ENCODE measurements around the gene SIRT5.

SIRT5 gene

DNA sequence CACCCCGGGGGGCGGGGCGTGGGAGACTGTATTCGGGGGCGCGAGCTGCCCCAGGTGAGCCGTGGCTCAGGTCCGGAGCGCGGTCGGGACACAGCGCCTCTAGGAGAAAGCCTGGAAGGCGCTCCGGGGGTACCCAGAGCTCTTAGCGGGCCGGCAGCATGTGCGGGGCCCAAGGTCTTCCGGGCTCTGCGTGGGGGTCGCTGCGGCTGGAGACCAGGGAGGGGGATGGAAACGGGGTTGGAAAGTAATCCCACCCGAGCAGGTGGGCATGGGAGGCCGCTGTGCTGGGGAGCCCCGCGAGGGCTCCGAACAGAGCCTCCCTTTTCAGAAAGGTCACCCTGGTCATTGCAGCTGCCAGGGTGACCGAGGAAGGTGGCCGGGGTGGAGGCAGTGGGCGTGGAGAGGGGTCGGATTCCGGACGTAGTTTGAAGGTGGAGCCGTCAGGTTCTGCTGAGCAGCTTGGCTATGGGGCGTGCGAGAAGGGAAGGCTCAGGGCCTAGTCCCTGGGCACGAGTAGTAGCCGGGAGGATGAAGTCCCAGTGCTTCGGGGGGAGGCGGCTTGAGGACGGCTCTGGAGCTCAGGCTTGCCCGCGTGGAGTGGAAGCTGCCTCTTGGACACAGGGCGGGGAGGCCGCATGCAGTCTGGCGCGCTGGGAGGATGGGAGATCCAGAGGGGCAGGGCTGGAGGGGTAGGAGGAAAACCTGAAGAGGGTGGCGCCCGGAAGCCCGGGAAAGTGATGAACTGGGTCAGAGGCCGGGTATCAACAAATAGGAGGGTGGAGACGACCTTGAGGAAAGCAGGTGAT, at the start of gene SIRT5 (continued):
- TF ChIP-seq, protein P1, sequence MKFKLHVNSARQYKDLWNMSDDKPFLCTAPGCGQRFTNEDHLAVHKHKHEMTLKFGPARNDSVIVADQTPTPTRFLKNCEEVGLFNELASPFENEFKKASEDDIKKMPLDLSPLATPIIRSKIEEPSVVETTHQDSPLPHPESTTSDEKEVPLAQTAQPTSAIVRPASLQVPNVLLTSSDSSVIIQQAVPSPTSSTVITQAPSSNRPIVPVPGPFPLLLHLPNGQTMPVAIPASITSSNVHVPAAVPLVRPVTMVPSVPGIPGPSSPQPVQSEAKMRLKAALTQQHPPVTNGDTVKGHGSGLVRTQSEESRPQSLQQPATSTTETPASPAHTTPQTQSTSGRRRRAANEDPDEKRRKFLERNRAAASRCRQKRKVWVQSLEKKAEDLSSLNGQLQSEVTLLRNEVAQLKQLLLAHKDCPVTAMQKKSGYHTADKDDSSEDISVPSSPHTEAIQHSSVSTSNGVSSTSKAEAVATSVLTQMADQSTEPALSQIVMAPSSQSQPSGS (tag by site-specific recombination; IDR thresholded peaks at IDR 0.05; ENCODE audit: low read depth) = no peak
- no peak for TF ChIP-seq SALL2 (tag by site-specific recombination; IDR thresholded peaks at IDR 0.05; ENCODE audit: borderline replicate concordance)
- TF ChIP-seq ZNF132 (tag by site-specific recombination; IDR thresholded peaks at IDR 0.05; ENCODE audit: borderline replicate concordance) = no peak
- no peak for TF ChIP-seq ZNF184 (tag by site-specific recombination; IDR thresholded peaks at IDR 0.05)
- TF ChIP-seq ZNF146 (tag by site-specific recombination; IDR thresholded peaks at IDR 0.05) = no peak
- no peak for TF ChIP-seq ZNF174 (tag by site-specific recombination; IDR thresholded peaks at IDR 0.05)
- TF ChIP-seq ZNF239 (tag by site-specific recombination; IDR thresholded peaks at IDR 0.05) = no peak
- TF ChIP-seq ZNF16 (tag by site-specific recombination; IDR thresholded peaks at IDR 0.05; ENCODE audit: low read depth) = no peak
- TF ChIP-seq, protein P2, sequence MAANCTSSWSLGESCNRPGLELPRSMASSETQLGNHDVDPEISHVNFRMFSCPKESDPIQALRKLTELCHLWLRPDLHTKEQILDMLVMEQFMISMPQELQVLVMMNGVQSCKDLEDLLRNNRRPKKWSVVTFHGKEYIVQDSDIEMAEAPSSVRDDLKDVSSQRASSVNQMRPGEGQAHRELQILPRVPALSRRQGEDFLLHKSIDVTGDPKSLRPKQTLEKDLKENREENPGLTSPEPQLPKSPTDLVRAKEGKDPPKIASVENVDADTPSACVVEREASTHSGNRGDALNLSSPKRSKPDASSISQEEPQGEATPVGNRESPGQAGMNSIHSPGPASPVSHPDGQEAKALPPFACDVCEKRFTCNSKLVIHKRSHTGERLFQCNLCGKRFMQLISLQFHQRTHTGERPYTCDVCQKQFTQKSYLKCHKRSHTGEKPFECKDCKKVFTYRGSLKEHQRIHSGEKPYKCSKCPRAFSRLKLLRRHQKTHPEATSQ (tag by site-specific recombination; IDR thresholded peaks at IDR 0.05) = no peak
- TF ChIP-seq, protein P3, sequence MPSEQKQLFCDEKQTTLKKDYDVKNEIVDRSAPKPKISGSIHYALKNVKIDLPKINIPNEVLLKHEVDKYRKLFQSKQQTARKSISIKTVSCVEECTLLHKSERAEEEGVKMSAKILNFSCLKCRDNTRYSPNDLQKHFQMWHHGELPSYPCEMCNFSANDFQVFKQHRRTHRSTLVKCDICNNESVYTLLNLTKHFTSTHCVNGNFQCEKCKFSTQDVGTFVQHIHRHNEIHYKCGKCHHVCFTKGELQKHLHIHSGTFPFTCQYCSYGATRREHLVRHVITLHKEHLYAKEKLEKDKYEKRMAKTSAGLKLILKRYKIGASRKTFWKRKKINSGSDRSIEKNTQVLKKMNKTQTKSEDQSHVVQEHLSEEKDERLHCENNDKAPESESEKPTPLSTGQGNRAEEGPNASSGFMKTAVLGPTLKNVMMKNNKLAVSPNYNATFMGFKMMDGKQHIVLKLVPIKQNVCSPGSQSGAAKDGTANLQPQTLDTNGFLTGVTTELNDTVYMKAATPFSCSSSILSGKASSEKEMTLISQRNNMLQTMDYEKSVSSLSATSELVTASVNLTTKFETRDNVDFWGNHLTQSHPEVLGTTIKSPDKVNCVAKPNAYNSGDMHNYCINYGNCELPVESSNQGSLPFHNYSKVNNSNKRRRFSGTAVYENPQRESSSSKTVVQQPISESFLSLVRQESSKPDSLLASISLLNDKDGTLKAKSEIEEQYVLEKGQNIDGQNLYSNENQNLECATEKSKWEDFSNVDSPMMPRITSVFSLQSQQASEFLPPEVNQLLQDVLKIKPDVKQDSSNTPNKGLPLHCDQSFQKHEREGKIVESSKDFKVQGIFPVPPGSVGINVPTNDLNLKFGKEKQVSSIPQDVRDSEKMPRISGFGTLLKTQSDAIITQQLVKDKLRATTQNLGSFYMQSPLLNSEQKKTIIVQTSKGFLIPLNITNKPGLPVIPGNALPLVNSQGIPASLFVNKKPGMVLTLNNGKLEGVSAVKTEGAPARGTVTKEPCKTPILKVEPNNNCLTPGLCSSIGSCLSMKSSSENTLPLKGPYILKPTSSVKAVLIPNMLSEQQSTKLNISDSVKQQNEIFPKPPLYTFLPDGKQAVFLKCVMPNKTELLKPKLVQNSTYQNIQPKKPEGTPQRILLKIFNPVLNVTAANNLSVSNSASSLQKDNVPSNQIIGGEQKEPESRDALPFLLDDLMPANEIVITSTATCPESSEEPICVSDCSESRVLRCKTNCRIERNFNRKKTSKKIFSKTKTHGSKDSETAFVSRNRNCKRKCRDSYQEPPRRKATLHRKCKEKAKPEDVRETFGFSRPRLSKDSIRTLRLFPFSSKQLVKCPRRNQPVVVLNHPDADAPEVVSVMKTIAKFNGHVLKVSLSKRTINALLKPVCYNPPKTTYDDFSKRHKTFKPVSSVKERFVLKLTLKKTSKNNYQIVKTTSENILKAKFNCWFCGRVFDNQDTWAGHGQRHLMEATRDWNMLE (tag by site-specific recombination; conservative IDR thresholded peaks at IDR 0.05; ENCODE audit: low read depth) = no peak; the same call in 1 of the 2 replicates
- TF ChIP-seq ZSCAN16 (tag by site-specific recombination; IDR thresholded peaks at IDR 0.05) = peak; percentile 16; the same call in 1 of the 2 replicates
- no peak for TF ChIP-seq ZNF596 (tag by site-specific recombination; IDR thresholded peaks at IDR 0.05)
- no peak for TF ChIP-seq ZNF37A (tag by site-specific recombination; IDR thresholded peaks at IDR 0.05)
- peak; percentile 68; the same call in 1 of the 2 replicates for TF ChIP-seq KLF10 (tag by site-specific recombination; IDR thresholded peaks at IDR 0.05)
- no peak for TF ChIP-seq ZNF624 (tag by site-specific recombination; IDR thresholded peaks at IDR 0.05)
- TF ChIP-seq GLIS2 (tag by site-specific recombination; IDR thresholded peaks at IDR 0.05) = peak; percentile 99
- 0 out of 2 replicates have a peak, but pooled peaks have one; percentile 74 for TF ChIP-seq ZNF391 (tag by site-specific recombination; IDR thresholded peaks at IDR 0.05; ENCODE audit: borderline replicate concordance, low read depth)
- no peak for TF ChIP-seq ZNF292 (tag by site-specific recombination; IDR thresholded peaks at IDR 0.05; ENCODE audit: borderline replicate concordance, low read depth)
- TF ChIP-seq ZFHX2 (tag by site-specific recombination; conservative IDR thresholded peaks at IDR 0.05) = peak; percentile 91
- peak; percentile 90 for TF ChIP-seq ZBTB8A (tag by site-specific recombination; IDR thresholded peaks at IDR 0.05)
- peak; percentile 84 for TF ChIP-seq SP7 (tag by site-specific recombination; IDR thresholded peaks at IDR 0.05)
- peak; percentile 84 for TF ChIP-seq SCRT2 (tag by site-specific recombination; IDR thresholded peaks at IDR 0.05)
- peak; percentile 16; the same call in 1 of the 2 replicates for TF ChIP-seq ZNF221 (tag by site-specific recombination; IDR thresholded peaks at IDR 0.05; ENCODE audit: borderline replicate concordance)
- no peak for TF ChIP-seq HOXA7 (CRISPR knock-in tag; IDR thresholded peaks at IDR 0.05; ENCODE audit: borderline replicate concordance)
- TF ChIP-seq, protein P4, sequence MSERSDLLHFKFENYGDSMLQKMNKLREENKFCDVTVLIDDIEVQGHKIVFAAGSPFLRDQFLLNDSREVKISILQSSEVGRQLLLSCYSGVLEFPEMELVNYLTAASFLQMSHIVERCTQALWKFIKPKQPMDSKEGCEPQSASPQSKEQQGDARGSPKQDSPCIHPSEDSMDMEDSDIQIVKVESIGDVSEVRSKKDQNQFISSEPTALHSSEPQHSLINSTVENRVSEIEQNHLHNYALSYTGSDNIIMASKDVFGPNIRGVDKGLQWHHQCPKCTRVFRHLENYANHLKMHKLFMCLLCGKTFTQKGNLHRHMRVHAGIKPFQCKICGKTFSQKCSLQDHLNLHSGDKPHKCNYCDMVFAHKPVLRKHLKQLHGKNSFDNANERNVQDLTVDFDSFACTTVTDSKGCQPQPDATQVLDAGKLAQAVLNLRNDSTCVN (tag by site-specific recombination; optimal IDR thresholded peaks at IDR 0.05) = peak; percentile 81
- no peak for TF ChIP-seq ZNF433 (tag by site-specific recombination; IDR thresholded peaks at IDR 0.05; ENCODE audit: low read depth)
- no peak for TF ChIP-seq ZNF19 (tag by site-specific recombination; IDR thresholded peaks at IDR 0.05; ENCODE audit: low read depth)
- peak; percentile 96 for TF ChIP-seq ZNF501 (tag by site-specific recombination; IDR thresholded peaks at IDR 0.05)
- TF ChIP-seq ZNF768 (tag by site-specific recombination; IDR thresholded peaks at IDR 0.05) = no peak
- TF ChIP-seq ZNF426 (tag by site-specific recombination; IDR thresholded peaks at IDR 0.05) = no peak
- no peak for TF ChIP-seq ZNF140 (tag by site-specific recombination; IDR thresholded peaks at IDR 0.05)
- peak; percentile 87 for TF ChIP-seq BCL11B (tag by site-specific recombination; IDR thresholded peaks at IDR 0.05; ENCODE audit: low read depth)

All from HEK293 (cell line).